Neural progenitor cell (in vitro differentiated cells): ENCODE results near the gene SMPDL3A. TPM values are rescaled to one million over a fixed set of nuclear protein-coding genes. Genes with fewer than 3 reads are reported as not detected.
A peak's percentile ranks its signal among the peaks of the same experiment; 100 is the strongest.

ENCODE experiments used
- DNase-seq: peaks from one replicate; pipeline ENCODE4 v3.0.0-alpha.2; 2016; ENCODE audit warnings: low spot score
- H2AFZ ChIP-seq: fragments of 200-600 bp; sonication (generic); replicated peaks from 2 replicates; pipeline ENCODE4 v1.6.1; 2016; ENCODE audit warnings: antibody characterized with exemption
- H3F3A ChIP-seq: fragments of 200-600 bp; sonication (generic); 2 replicates; pipeline ENCODE4 v1.6.1; 2016; ENCODE audit warnings: antibody characterized with exemption, low read depth
- H3K27ac ChIP-seq: fragments of 200-600 bp; sonication (generic); 2 replicates; pipeline ENCODE4 v1.5.1; 2016; ENCODE audit warnings: mild to moderate bottlenecking
- H3K27me3 ChIP-seq: fragments of 200-600 bp; sonication (generic); 2 replicates; pipeline ENCODE4 v1.6.1; 2016; ENCODE audit warnings: mild to moderate bottlenecking, moderate library complexity
- H3K36me3 ChIP-seq: fragments of 200-600 bp; sonication (generic); 2 replicates; pipeline ENCODE4 v1.5.1; 2016
- H3K4me1 ChIP-seq: fragments of 200-600 bp; sonication (generic); 2 replicates; pipeline ENCODE4 v1.6.1; 2016; ENCODE audit warnings: mixed run types
- H3K4me2 ChIP-seq: fragments of 200-600 bp; sonication (generic); 2 replicates; pipeline ENCODE4 v1.6.1; 2016
- H3K4me3 ChIP-seq: fragments of 200-600 bp; sonication (generic); 2 replicates; pipeline ENCODE4 v1.5.1; 2016
- H3K79me2 ChIP-seq: fragments of 200-600 bp; sonication (generic); 2 replicates; pipeline ENCODE4 v1.6.1; 2016; ENCODE audit warnings: low read depth
- H3K9ac ChIP-seq: fragments of 200-600 bp; sonication (generic); 2 replicates; pipeline ENCODE4 v1.6.1; 2016
- H3K9me3 ChIP-seq: fragments of 200-600 bp; sonication (generic); 2 replicates; pipeline ENCODE4 v1.5.1; 2016; ENCODE audit warnings: low read depth
- H4K20me1 ChIP-seq: fragments of 200-600 bp; sonication (generic); 2 replicates; pipeline ENCODE4 v1.6.1; 2016; ENCODE audit warnings: low read depth
- H3K27ac Mint-ChIP-seq: 3 replicates; pipeline ENCODE4 v1.8.0; 2021; ENCODE audit warnings: mixed read lengths
- H3K27me3 Mint-ChIP-seq: 2 replicates; pipeline ENCODE4 v1.8.0; 2022; ENCODE audit warnings: low read depth, mild to moderate bottlenecking, inconsistent platforms, moderate library complexity, mixed read lengths; ENCODE audit not compliant: insufficient read depth
- H3K36me3 Mint-ChIP-seq: 3 replicates; pipeline ENCODE4 v1.8.0; 2021; ENCODE audit warnings: mixed read lengths
- H3K4me1 Mint-ChIP-seq: 3 replicates; pipeline ENCODE4 v1.8.0; 2021; ENCODE audit warnings: mixed read lengths
- H3K4me3 Mint-ChIP-seq: 3 replicates; pipeline ENCODE4 v1.8.0; 2021; ENCODE audit warnings: mild to moderate bottlenecking, moderate library complexity, mixed read lengths
- H3K9me3 Mint-ChIP-seq: 3 replicates; pipeline ENCODE4 v1.8.0; 2020; ENCODE audit warnings: mixed read lengths
- CTCF ChIP-seq: fragments of 200-600 bp; sonication (generic); IDR thresholded peaks from 2 replicates; pipeline ENCODE4 v1.5.1; 2017; ENCODE audit warnings: antibody characterized with exemption, mild to moderate bottlenecking
- EZH2 ChIP-seq: fragments of 200-600 bp; sonication (generic); IDR thresholded peaks from 2 replicates; pipeline ENCODE4 v1.6.1; 2017; ENCODE audit warnings: antibody characterized with exemption, mild to moderate bottlenecking, moderate library complexity
- EZH2phosphoT487 ChIP-seq: fragments of 200-600 bp; sonication (generic); IDR thresholded peaks from 2 replicates; pipeline ENCODE4 v1.6.1; 2017; ENCODE audit warnings: antibody characterized with exemption
- total RNA-seq: library from RNA; depleted of rRNA; stranded (reverse); fragments of >200 nt; gene quantifications from 2 replicates; pipeline ENCODE4 v1.2.3, GENCODE V29; 2015; ENCODE audit warnings: low replicate concordance

SMPDL3A gene
- total RNA-seq, 1 donor from 2014 or later = 2.0 TPM

GRCh38 chr6:122818866-122819265 lies 29.8 kb downstream of the SMPDL3A start:
- Histone ChIP-seq H3K4me2 (no peak overlapping the region), H3K27me3 (no peaks in the 10 kb centered on the region), H3K36me3 (no peaks in the 10 kb centered on the region), H3K79me2 (no peaks in the 10 kb centered on the region), H3K4me1 (peaks cover 15% of the 10 kb centered on the region), H3K9ac (no peak overlapping the region), H3K4me3 (no peak overlapping the region), H3K27ac (no peak overlapping the region), H4K20me1 (no peaks in the 10 kb centered on the region), H3K9me3 (no peaks in the 10 kb centered on the region), H2AFZ (no peak overlapping the region), H3F3A (no peaks in the 10 kb centered on the region)
- H3K9me3 Mint-ChIP-seq = no peaks in the 10 kb centered on the region
- H3K27me3 Mint-ChIP-seq = no peaks in the 10 kb centered on the region
- no peaks in the 10 kb centered on the region for H3K36me3 Mint-ChIP-seq
- no peak overlapping the region for H3K4me3 Mint-ChIP-seq
- H3K4me1 Mint-ChIP-seq = peaks cover 9% of the 10 kb centered on the region
- H3K27ac Mint-ChIP-seq = no peak overlapping the region
- DNase-seq = peak; percentile 41
- no peak for TF ChIP-seq EZH2phosphoT487
- TF ChIP-seq CTCF = no peak
- no peak for TF ChIP-seq EZH2

DNA sequence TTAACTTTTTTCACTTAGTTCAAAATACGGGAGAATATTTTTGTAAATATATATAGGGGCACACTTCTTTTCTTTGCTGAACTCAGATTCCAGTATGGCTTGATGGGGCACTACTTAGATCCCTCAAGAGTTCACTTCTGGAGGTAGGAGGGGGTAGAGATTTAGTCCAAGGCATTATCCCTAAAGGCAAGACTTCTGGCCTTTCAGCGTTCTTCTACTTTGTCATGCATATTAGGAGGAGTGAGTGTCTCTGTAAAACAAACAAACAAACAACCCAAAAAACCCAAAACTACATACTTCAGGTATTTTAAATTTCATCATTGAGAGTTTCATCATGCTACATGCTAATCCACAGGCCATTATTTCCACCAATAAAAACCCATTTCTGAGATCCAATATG lies 32.0 kb downstream of the SMPDL3A start:
- no peaks in the 10 kb centered on the region for H4K20me1 ChIP-seq

DNA sequence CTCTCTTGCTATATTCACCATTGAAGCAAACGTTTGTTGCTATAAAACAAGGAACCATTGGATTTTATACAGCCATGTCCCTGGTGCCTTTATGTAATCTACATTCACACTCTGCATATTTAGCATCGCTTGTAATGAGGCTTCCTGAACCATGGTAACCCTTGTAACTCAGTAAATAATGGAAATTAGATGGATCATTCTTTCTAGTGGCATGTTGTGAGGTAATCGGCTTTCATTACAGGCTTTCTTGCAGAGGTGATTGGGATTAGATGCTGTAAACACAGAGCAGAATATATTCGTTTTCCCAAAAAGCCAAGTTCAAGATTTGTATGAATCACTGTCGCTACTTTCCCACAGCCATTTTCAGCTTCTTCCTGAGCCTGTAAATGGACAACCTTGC lies 36.1 kb downstream of the SMPDL3A start:
- TF ChIP-seq EZH2phosphoT487 = no peak
- TF ChIP-seq CTCF = no peak
- no peak for TF ChIP-seq EZH2
- H3K4me1 Mint-ChIP-seq = no peaks in the 10 kb centered on the region
- no peak for DNase-seq
- Histone ChIP-seq H3K27ac (no peak overlapping the region), H3K4me3 (no peak overlapping the region), H3K27me3 (no peaks in the 10 kb centered on the region), H2AFZ (no peak overlapping the region), H3F3A (no peaks in the 10 kb centered on the region), H3K9ac (no peak overlapping the region), H3K79me2 (no peaks in the 10 kb centered on the region), H3K36me3 (no peaks in the 10 kb centered on the region), H4K20me1 (no peaks in the 10 kb centered on the region), H3K4me1 (peaks cover 5% of the 10 kb centered on the region), H3K9me3 (no peaks in the 10 kb centered on the region), H3K4me2 (no peak overlapping the region)
- peaks cover 3% of the 10 kb centered on the region for H3K27me3 Mint-ChIP-seq
- no peaks in the 10 kb centered on the region for H3K9me3 Mint-ChIP-seq
- no peak overlapping the region for H3K27ac Mint-ChIP-seq
- no peak overlapping the region for H3K4me3 Mint-ChIP-seq
- no peaks in the 10 kb centered on the region for H3K36me3 Mint-ChIP-seq

More for the DNA sequence above, 32.0 kb downstream of the SMPDL3A start:
- H3K9me3 Mint-ChIP-seq = no peaks in the 10 kb centered on the region
- Histone ChIP-seq H3K27me3 (no peaks in the 10 kb centered on the region), H3K4me2 (peak overlapping the region; percentile 15), H3K4me3 (no peak overlapping the region), H2AFZ (no peak overlapping the region), H3F3A (no peaks in the 10 kb centered on the region), H3K36me3 (no peaks in the 10 kb centered on the region), H3K4me1 (peaks cover 15% of the 10 kb centered on the region), H3K9me3 (no peaks in the 10 kb centered on the region), H3K79me2 (no peaks in the 10 kb centered on the region), H3K27ac (no peak overlapping the region), H3K9ac (no peak overlapping the region)
- H3K36me3 Mint-ChIP-seq = no peaks in the 10 kb centered on the region
- DNase-seq = no peak
- no peak overlapping the region for H3K27ac Mint-ChIP-seq
- H3K4me3 Mint-ChIP-seq = no peak overlapping the region
- no peak for TF ChIP-seq CTCF
- no peak for TF ChIP-seq EZH2
- no peak for TF ChIP-seq EZH2phosphoT487
- H3K27me3 Mint-ChIP-seq = no peaks in the 10 kb centered on the region
- H3K4me1 Mint-ChIP-seq = peaks cover 9% of the 10 kb centered on the region
